Transverse colon (tissue), 4 donors: ENCODE measurements around the gene PAFAH2. TPM values are rescaled to one million over a fixed set of nuclear protein-coding genes. Genes with fewer than 3 reads are reported as not detected.

ENCODE experiments used
- DNase-seq: peaks from one replicate; pipeline ENCODE4 v3.0.0-alpha.2; 2019
- H3K27ac ChIP-seq, 4 donors: fragments of 200-600 bp; sonication (generic); 2 replicates each; pipeline ENCODE4 v1.5.1; 2016 to 2018; ENCODE audit warnings: inconsistent platforms in 4 of 4
- H3K27me3 ChIP-seq: fragments of 200-600 bp; sonication (generic); 2 replicates; pipeline ENCODE4 v1.5.1; 2017; ENCODE audit warnings: inconsistent platforms
- H3K36me3 ChIP-seq, 4 donors: fragments of 200-600 bp; sonication (generic); 2 replicates each; pipeline ENCODE4 v1.5.1; 2017 to 2019; ENCODE audit warnings: inconsistent platforms in 4 of 4
- H3K4me1 ChIP-seq, 4 donors: fragments of 200-600 bp; sonication (generic); 2 replicates each; pipeline ENCODE4 v1.5.1; 2017 to 2020; ENCODE audit warnings: inconsistent platforms in 4 of 4
- H3K4me3 ChIP-seq, 4 donors: fragments of 200-600 bp; sonication (generic); 1 replicate in 1 of 4; 2 replicates in 3 of 4; pipeline versions ENCODE4 v1.5.1 to v1.6.1; 2017 to 2019; ENCODE audit warnings: inconsistent platforms in 4 of 4
- H3K9me3 ChIP-seq, 2 donors: fragments of 200-600 bp; sonication (generic); 2 replicates each; pipeline ENCODE4 v1.5.1; 2017 to 2019; ENCODE audit warnings: inconsistent platforms in 2 of 2
- CTCF ChIP-seq, 5 experiments: fragments of 200-600 bp in 3 of 5; fragments of 450-650 bp in 2 of 5; sonication (generic) in 3 of 5; IDR thresholded peaks; 1 replicate in 2 of 5; 2 replicates in 3 of 5; pipeline ENCODE4 v1.5.1; 2016 to 2017; ENCODE audit warnings: antibody characterized with exemption in 5 of 5, inconsistent platforms in 3 of 5, mild to moderate bottlenecking in 2 of 5, moderate library complexity in 1 of 5
- EP300 ChIP-seq: sonication (generic); formaldehyde crosslinking; IDR thresholded peaks from one replicate; pipeline ENCODE4 v1.6.1; 2017; ENCODE audit warnings: antibody characterized with exemption, low read depth
- POLR2A ChIP-seq: fragments of 450-650 bp; IDR thresholded peaks from one replicate; pipeline ENCODE4 v1.6.1; 2016; ENCODE audit warnings: antibody characterized with exemption, mild to moderate bottlenecking, moderate library complexity
- POLR2AphosphoS5 ChIP-seq, 3 donors: sonication (generic); formaldehyde crosslinking; IDR thresholded peaks; one replicate each; pipeline ENCODE4 v1.6.1; 2016; ENCODE audit warnings: antibody characterized with exemption in 3 of 3
- WGBS, 2 donors: methylation state at CpG; one replicate each; pipeline ENCODE4 v1.1.5; 2018; ENCODE audit warnings: low coverage in 1 of 2; 5-methylcytosine and 5-hydroxymethylcytosine counted together
- in situ Hi-C, 4 donors: fragments of 200-750 bp; cut with MboI; loops; one replicate each; pipeline versions ENCODE4 v1.15.0 to v1.15.1; 2017; ENCODE audit warnings: low sequenced_read_pairs in 3 of 4, low pct_ligation_motif_present in 1 of 4, low pct_unique_long_range_greater_than_20kb in 1 of 4
- intact Hi-C: fragments of 100-400 bp; cut with DNase I; formaldehyde crosslinking; loops from one replicate; pipeline ENCODE4 v1.15.1; 2023; ENCODE audit warnings: low total_unique reads
- total RNA-seq, 4 donors: library from RNA; depleted of rRNA; stranded (reverse); fragments of >200 nt; gene quantifications; one replicate each; pipeline ENCODE4 v1.1.0, GENCODE V29; 2016

Gene PAFAH2
- total RNA-seq, 4 donors from 2014 or later, result 23.1 to 60.1 (median 38.8) TPM

DNA sequence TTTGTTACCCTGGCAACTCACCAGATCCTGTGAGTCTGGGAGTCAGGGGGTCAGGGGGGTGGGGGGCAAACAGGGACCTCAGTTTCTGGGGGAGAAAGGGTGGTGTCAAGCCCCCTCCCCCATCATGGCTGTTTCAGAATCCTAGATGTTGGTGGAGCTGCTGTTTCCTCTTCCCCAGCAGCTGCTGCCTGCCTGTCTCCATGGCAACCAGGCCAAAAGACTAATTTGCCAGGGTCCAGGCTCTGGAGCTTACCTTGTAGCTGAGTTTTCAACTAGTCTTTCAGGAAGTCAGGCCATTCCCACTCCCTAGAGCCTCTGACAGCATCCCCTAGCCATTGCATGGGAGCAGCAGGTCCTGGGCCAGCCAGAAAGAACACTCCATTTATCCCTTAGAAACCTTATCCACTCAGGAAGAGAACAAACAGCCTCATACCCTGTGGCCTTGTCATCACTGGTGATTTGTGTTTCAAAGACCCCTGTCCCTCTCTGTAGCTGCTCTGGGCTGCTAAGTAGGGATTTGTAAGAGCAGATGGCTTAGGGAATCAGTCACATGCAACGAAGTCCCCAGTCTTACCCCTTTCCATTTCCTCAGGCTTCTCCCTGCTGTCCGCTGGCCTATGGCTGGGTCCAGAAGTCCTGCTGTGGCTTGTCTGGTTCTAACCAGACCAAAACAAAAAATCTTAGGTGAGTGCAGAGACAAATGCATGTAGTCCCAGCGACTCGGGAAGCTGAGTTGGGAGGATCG is 70.2 kb downstream of the PAFAH2 start:
- no peak overlapping the region for H3K27ac ChIP-seq
- H3K4me1 ChIP-seq, result peaks cover 0 to 28% (median 13%) of the 10 kb centered on the region in 4 donors
- peaks cover 10% of the 10 kb centered on the region for H3K27me3 ChIP-seq
- in situ Hi-C loops (no loop called here), intact Hi-C loops (no loop called here)
- 90% methylated on average over 2 to 5 of the region's 5 CpGs for WGBS, 2 donors
- DNase-seq, result no peak
- no peak for TF ChIP-seq POLR2AphosphoS5 (IDR thresholded peaks at IDR 0.05)
- no peak for TF ChIP-seq CTCF (IDR thresholded peaks at IDR 0.05)
- no peak for TF ChIP-seq EP300
- no peak for TF ChIP-seq POLR2A
- no peak overlapping the region for H3K4me3 ChIP-seq
- H3K9me3 ChIP-seq, result no peaks in the 10 kb centered on the region
- H3K36me3 ChIP-seq, result no peaks in the 10 kb centered on the region

GRCh38 chr1:25926731-25927496 is 70.9 kb downstream of the PAFAH2 start:
- TF ChIP-seq EP300 (no peak), CTCF (IDR thresholded peaks at IDR 0.05) (no peak), POLR2AphosphoS5 (IDR thresholded peaks at IDR 0.05) (no peak), POLR2A (no peak)
- H3K4me3 ChIP-seq, result no peak overlapping the region
- DNase-seq, result no peak
- WGBS, 2 donors, result 72 to 84% methylated on average over 2 to 13 of the region's 13 CpGs
- no peaks in the 10 kb centered on the region for H3K36me3 ChIP-seq
- no peaks in the 10 kb centered on the region for H3K9me3 ChIP-seq
- in situ Hi-C loops, result no loop called here
- H3K27ac ChIP-seq, result no peak overlapping the region
- peaks cover 0 to 30% (median 17%) of the 10 kb centered on the region in 4 donors for H3K4me1 ChIP-seq
- peaks cover 18% of the 10 kb centered on the region for H3K27me3 ChIP-seq
- intact Hi-C loops, result no loop called here

DNA sequence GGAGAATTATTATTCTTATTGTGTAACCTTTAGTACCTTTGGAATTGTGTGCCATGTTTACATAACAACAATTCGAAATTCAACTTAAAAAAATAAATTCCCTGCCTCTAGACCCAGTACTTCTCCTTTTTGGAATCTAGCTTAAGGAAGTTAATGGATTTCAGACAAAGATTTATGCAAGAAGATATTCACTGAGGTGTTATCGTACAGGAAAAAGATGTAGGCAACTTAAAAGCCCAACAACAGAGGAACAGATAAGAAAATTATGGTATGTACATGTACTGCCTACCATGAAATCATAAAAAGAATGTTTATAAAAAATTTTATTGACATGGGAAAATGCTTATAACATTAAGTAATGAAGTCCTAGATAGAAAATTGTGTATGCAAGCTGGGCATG is 73.4 kb downstream of the PAFAH2 start:
- intact Hi-C loops (no loop called here), in situ Hi-C loops (no loop called here)
- peaks cover 0 to 31% (median 17%) of the 10 kb centered on the region in 4 donors for H3K4me1 ChIP-seq
- TF ChIP-seq POLR2A (no peak), EP300 (no peak), CTCF (IDR thresholded peaks at IDR 0.05) (no peak)
- peaks cover 21% of the 10 kb centered on the region for H3K27me3 ChIP-seq
- H3K36me3 ChIP-seq, result no peaks in the 10 kb centered on the region
- no peak overlapping the region for H3K27ac ChIP-seq
- DNase-seq, result no peak
- 35 to 48% methylated on average over 2 of the region's 2 CpGs for WGBS, 2 donors
- H3K4me3 ChIP-seq, result no peak overlapping the region
- H3K9me3 ChIP-seq, result no peaks in the 10 kb centered on the region

GRCh38 chr1:25922971-25923552 is 74.8 kb downstream of the PAFAH2 start:
- Histone ChIP-seq H3K36me3 (no peaks in the 10 kb centered on the region), H3K9me3 (no peaks in the 10 kb centered on the region), H3K4me3 (peak overlapping the region; percentile 16 to 51 (median 40)), H3K4me1 (peaks cover 0 to 31% (median 17%) of the 10 kb centered on the region in 4 donors), H3K27ac (peak overlapping the region; percentile 59 to 78 (median 66)), H3K27me3 (peaks cover 21% of the 10 kb centered on the region)
- intact Hi-C loops, result no loop called here
- TF ChIP-seq CTCF (IDR thresholded peaks at IDR 0.05) (no peak), POLR2A (no peak), POLR2AphosphoS5 (IDR thresholded peaks at IDR 0.05) (peak in 1 of 3 donors; percentile 24)
- peak; percentile 20 for DNase-seq
- in situ Hi-C loops, result no loop called here
- WGBS, 2 donors, result 9 to 17% methylated on average over 17 to 24 of the region's 32 CpGs
